ENCODE measurements around the gene SOX10. TPM values are rescaled to one million over a fixed set of nuclear protein-coding genes. Genes with fewer than 3 reads are reported as not detected.
A peak's percentile ranks its signal among the peaks of the same experiment; 100 is the strongest.

SOX10 gene
- total RNA-seq, 2 experiments from 2014 or later = not detected

- DNase-seq = no peak
- Mint-ChIP-seq H3K4me1 (ENCODE audit: low read depth) (no peaks in the 10 kb centered on the region), H3K9me3 (no peaks in the 10 kb centered on the region), H3K4me3 (no peak overlapping the region), H3K27me3 (ENCODE audit: low read depth) (no peaks in the 10 kb centered on the region), H3K27ac (no peak overlapping the region), H3K36me3 (ENCODE audit: low read depth) (peaks cover 2% of the 10 kb centered on the region)
- CTCF ChIA-PET = interaction anchor here (1.3 kb wide), 1 partner anchor 10 kb away, joined by 5 read pairs; no protein-coding TSS in a partner anchor
- intact Hi-C loops (cut with micrococcal nuclease) = no loop called here
Measured at GRCh38 chr22:37943825-37944198, 40.5 kb downstream of the SOX10 start.

- no peaks in the 10 kb centered on the region for H3K27me3 Mint-ChIP-seq (ENCODE audit: low read depth)
- H3K36me3 Mint-ChIP-seq (ENCODE audit: low read depth) = peaks cover 2% of the 10 kb centered on the region
- H3K27ac Mint-ChIP-seq = no peak overlapping the region
- CTCF ChIA-PET = interaction anchor here (1.3 kb wide), 1 partner anchor 9 kb away, joined by 5 read pairs; no protein-coding TSS in a partner anchor
- H3K4me1 Mint-ChIP-seq (ENCODE audit: low read depth) = no peaks in the 10 kb centered on the region
- H3K4me3 Mint-ChIP-seq = no peak overlapping the region
- intact Hi-C loops (cut with micrococcal nuclease) = no loop called here
- no peaks in the 10 kb centered on the region for H3K9me3 Mint-ChIP-seq
- no peak for DNase-seq
Measured at GRCh38 chr22:37943136-37943824, 41.1 kb downstream of the SOX10 start.

GRCh38 chr22:37942133-37942532, 42.2 kb downstream of the SOX10 start:
- Mint-ChIP-seq H3K27me3 (ENCODE audit: low read depth) (no peaks in the 10 kb centered on the region), H3K4me1 (ENCODE audit: low read depth) (no peaks in the 10 kb centered on the region), H3K36me3 (ENCODE audit: low read depth) (peaks cover 4% of the 10 kb centered on the region), H3K4me3 (no peak overlapping the region), H3K9me3 (no peaks in the 10 kb centered on the region), H3K27ac (no peak overlapping the region)
- DNase-seq = no peak
- CTCF ChIA-PET = interaction anchor here (1.4 kb wide), 1 partner anchor 11 kb away, joined by 4 read pairs; no protein-coding TSS in a partner anchor
- intact Hi-C loops (cut with micrococcal nuclease) = no loop called here

GRCh38 chr22:37940698-37941376, 43.5 kb downstream of the SOX10 start:
- no peak overlapping the region for H3K4me3 Mint-ChIP-seq
- no peak for DNase-seq
- H3K9me3 Mint-ChIP-seq = no peaks in the 10 kb centered on the region
- CTCF ChIA-PET = interaction anchor here (1.0 kb wide), 1 partner anchor 45 kb away, joined by 3 read pairs; no protein-coding TSS in a partner anchor
- peaks cover 4% of the 10 kb centered on the region for H3K36me3 Mint-ChIP-seq (ENCODE audit: low read depth)
- H3K27ac Mint-ChIP-seq = no peak overlapping the region
- H3K27me3 Mint-ChIP-seq (ENCODE audit: low read depth) = no peaks in the 10 kb centered on the region
- intact Hi-C loops (cut with micrococcal nuclease) = no loop called here
- H3K4me1 Mint-ChIP-seq (ENCODE audit: low read depth) = no peaks in the 10 kb centered on the region

GRCh38 chr22:37933711-37934376, 50.5 kb downstream of the SOX10 start:
- Mint-ChIP-seq H3K4me3 (no peak overlapping the region), H3K4me1 (ENCODE audit: low read depth) (peaks cover 12% of the 10 kb centered on the region), H3K27me3 (ENCODE audit: low read depth) (no peaks in the 10 kb centered on the region), H3K27ac (peak overlapping the region; percentile 8), H3K9me3 (no peaks in the 10 kb centered on the region), H3K36me3 (ENCODE audit: low read depth) (peaks cover 2% of the 10 kb centered on the region)
- peak; percentile 94 for DNase-seq
- CTCF ChIA-PET = interaction anchor here (0.6 to 5.5 kb wide), 18 partner anchors 10 to 124 kb away, joined by 3 to 39 read pairs (median 5); partner anchors contain the start of genes ANKRD54 and MICALL1
- intact Hi-C loops (cut with micrococcal nuclease) = loop anchor here (1.0 to 2.0 kb wide), 4 partner anchors 28 to 117 kb away; partner anchors contain the start of gene MICALL1

- intact Hi-C loops (cut with micrococcal nuclease) = no loop called here
- CTCF ChIA-PET = interaction anchor here (1.0 to 5.5 kb wide), 7 partner anchors 14 to 116 kb away, joined by 3 to 39 read pairs (median 5); partner anchors contain the start of gene MICALL1
- Mint-ChIP-seq H3K27me3 (ENCODE audit: low read depth) (no peaks in the 10 kb centered on the region), H3K4me1 (ENCODE audit: low read depth) (peaks cover 12% of the 10 kb centered on the region), H3K9me3 (no peaks in the 10 kb centered on the region), H3K36me3 (ENCODE audit: low read depth) (peaks cover 2% of the 10 kb centered on the region), H3K27ac (no peak overlapping the region), H3K4me3 (no peak overlapping the region)
- no peak for DNase-seq
Measured at GRCh38 chr22:37932821-37933578, 51.4 kb downstream of the SOX10 start.

GRCh38 chr22:37932401-37932800, 52.0 kb downstream of the SOX10 start:
- Mint-ChIP-seq H3K4me3 (no peak overlapping the region), H3K27ac (no peak overlapping the region), H3K4me1 (ENCODE audit: low read depth) (peaks cover 12% of the 10 kb centered on the region), H3K9me3 (no peaks in the 10 kb centered on the region), H3K36me3 (ENCODE audit: low read depth) (no peaks in the 10 kb centered on the region), H3K27me3 (ENCODE audit: low read depth) (no peaks in the 10 kb centered on the region)
- no peak for DNase-seq
- intact Hi-C loops (cut with micrococcal nuclease) = no loop called here
- CTCF ChIA-PET = interaction anchor here (1.0 to 5.5 kb wide), 5 partner anchors 14 to 115 kb away, joined by 3 to 39 read pairs (median 4); partner anchors contain the start of gene MICALL1

GRCh38 chr22:37931893-37932389, 52.4 kb downstream of the SOX10 start:
- no peaks in the 10 kb centered on the region for H3K27me3 Mint-ChIP-seq (ENCODE audit: low read depth)
- no peaks in the 10 kb centered on the region for H3K36me3 Mint-ChIP-seq (ENCODE audit: low read depth)
- DNase-seq = no peak
- CTCF ChIA-PET = interaction anchor here (1.0 to 5.5 kb wide), 4 partner anchors 13 to 115 kb away, joined by 3 to 39 read pairs (median 4); partner anchors contain the start of gene MICALL1
- H3K4me1 Mint-ChIP-seq (ENCODE audit: low read depth) = peaks cover 12% of the 10 kb centered on the region
- H3K4me3 Mint-ChIP-seq = no peak overlapping the region
- H3K27ac Mint-ChIP-seq = no peak overlapping the region
- intact Hi-C loops (cut with micrococcal nuclease) = no loop called here
- no peaks in the 10 kb centered on the region for H3K9me3 Mint-ChIP-seq

GRCh38 chr22:37930952-37931440, 53.4 kb downstream of the SOX10 start:
- Mint-ChIP-seq H3K9me3 (no peaks in the 10 kb centered on the region), H3K4me3 (no peak overlapping the region), H3K4me1 (ENCODE audit: low read depth) (peaks cover 12% of the 10 kb centered on the region), H3K27ac (no peak overlapping the region), H3K27me3 (ENCODE audit: low read depth) (no peaks in the 10 kb centered on the region), H3K36me3 (ENCODE audit: low read depth) (no peaks in the 10 kb centered on the region)
- CTCF ChIA-PET = interaction anchor here (0.6 to 5.5 kb wide), 7 partner anchors 11 to 114 kb away, joined by 3 to 39 read pairs (median 4); partner anchors contain the start of genes ANKRD54 and MICALL1
- intact Hi-C loops (cut with micrococcal nuclease) = no loop called here
- DNase-seq = no peak

- no peaks in the 10 kb centered on the region for H3K27me3 Mint-ChIP-seq (ENCODE audit: low read depth)
- no peak overlapping the region for H3K27ac Mint-ChIP-seq
- CTCF ChIA-PET = interaction anchor here (1.0 to 5.5 kb wide), 5 partner anchors 11 to 113 kb away, joined by 3 to 39 read pairs (median 4); partner anchors contain the start of genes ANKRD54 and MICALL1
- H3K4me3 Mint-ChIP-seq = no peak overlapping the region
- intact Hi-C loops (cut with micrococcal nuclease) = no loop called here
- peaks cover 12% of the 10 kb centered on the region for H3K4me1 Mint-ChIP-seq (ENCODE audit: low read depth)
- H3K36me3 Mint-ChIP-seq (ENCODE audit: low read depth) = no peaks in the 10 kb centered on the region
- H3K9me3 Mint-ChIP-seq = no peaks in the 10 kb centered on the region
- peak; percentile 42 for DNase-seq
Measured at GRCh38 chr22:37930270-37930951, 53.9 kb downstream of the SOX10 start.

GRCh38 chr22:37929390-37929789, 55.0 kb downstream of the SOX10 start:
- Mint-ChIP-seq H3K27ac (no peak overlapping the region), H3K4me3 (no peak overlapping the region), H3K4me1 (ENCODE audit: low read depth) (peaks cover 12% of the 10 kb centered on the region), H3K27me3 (ENCODE audit: low read depth) (no peaks in the 10 kb centered on the region), H3K9me3 (no peaks in the 10 kb centered on the region), H3K36me3 (ENCODE audit: low read depth) (no peaks in the 10 kb centered on the region)
- intact Hi-C loops (cut with micrococcal nuclease) = no loop called here
- CTCF ChIA-PET = interaction anchor here (1.5 to 2.0 kb wide), 2 partner anchors 24 to 41 kb away, joined by 4 to 10 read pairs; partner anchors contain the start of gene MICALL1
- no peak for DNase-seq

Data from activated naive CD4-positive, alpha-beta T cell treated with anti-CD3 and anti-CD28 coated beads for 36 hours (primary cell).